Skeletal muscle satellite cell (primary cell): ENCODE measurements around the gene DUSP16.

ENCODE experiments used
- H3K27me3 ChIP-seq: 2 replicates; pipeline ENCODE4 v1.7.0; 2013; ENCODE audit warnings: low read length; ENCODE audit not compliant: control insufficient read depth, insufficient read depth
- H3K36me3 ChIP-seq: 2 replicates; pipeline ENCODE4 v1.7.0; 2013; ENCODE audit warnings: mild to moderate bottlenecking, control low read depth, low read length; ENCODE audit not compliant: insufficient read depth
- H3K4me1 ChIP-seq: 2 replicates; pipeline ENCODE4 v1.7.0; 2013; ENCODE audit warnings: low read length; ENCODE audit not compliant: control insufficient read depth, insufficient read depth
- H3K4me2 ChIP-seq: 2 replicates; pipeline ENCODE4 v1.7.0; 2013; ENCODE audit warnings: mild to moderate bottlenecking, low read length
- H3K4me3 ChIP-seq: 2 replicates; pipeline ENCODE4 v1.7.0; 2013; ENCODE audit warnings: low read length
- H3K9ac ChIP-seq: 2 replicates; pipeline ENCODE4 v1.7.0; 2013; ENCODE audit warnings: mild to moderate bottlenecking, low read depth, low read length, moderate library complexity
- H3K9me3 ChIP-seq: replicated peaks from 2 replicates; pipeline ENCODE4 v1.7.0; 2013; ENCODE audit warnings: mild to moderate bottlenecking, control low read depth, low read length

Gene DUSP16

DNA sequence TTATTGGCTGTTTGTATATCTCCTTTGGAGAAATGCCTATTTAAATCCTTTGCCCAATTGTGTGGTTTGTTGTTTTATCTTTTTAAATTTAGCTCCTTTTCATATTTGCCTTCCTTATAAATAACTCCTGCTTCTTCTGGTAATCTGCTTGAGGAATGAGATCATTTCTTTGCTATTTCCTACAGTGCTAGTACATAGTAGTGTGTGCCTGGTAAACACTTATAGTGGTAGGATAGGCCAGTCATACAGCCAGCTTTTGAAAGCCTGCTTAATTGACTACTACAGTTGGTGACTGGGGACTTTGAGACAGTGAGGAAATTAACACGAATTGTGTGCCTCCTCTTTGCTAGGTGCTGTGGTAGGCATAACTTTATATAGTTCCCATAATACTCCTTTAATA lies 137.0 kb downstream of the DUSP16 start:
- H3K9me3 ChIP-seq = no peaks in the 10 kb centered on the region

DNA sequence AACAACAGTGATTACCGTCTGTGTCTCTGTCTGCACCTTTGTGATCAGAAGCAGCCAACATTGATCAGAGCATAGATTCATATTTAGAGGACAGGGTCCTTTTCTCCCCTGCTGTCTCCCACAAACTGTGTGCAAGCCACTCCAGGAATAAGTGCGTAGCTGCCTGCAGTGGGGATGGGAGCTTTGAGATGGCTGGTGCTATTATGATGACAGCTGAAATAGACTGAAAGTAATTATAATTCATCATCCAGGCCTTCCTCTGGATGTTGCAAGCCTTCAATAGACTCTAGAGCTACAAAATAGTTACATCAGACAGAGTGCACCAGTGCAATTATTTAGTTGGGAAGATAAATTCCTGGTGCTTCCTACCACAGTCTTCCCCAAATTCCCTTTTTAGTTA lies 137.7 kb downstream of the DUSP16 start:
- H3K27me3 ChIP-seq = no peaks in the 10 kb centered on the region
- no peak overlapping the region for H3K4me2 ChIP-seq
- H3K9me3 ChIP-seq = no peaks in the 10 kb centered on the region

More for the DNA sequence above, 137.0 kb downstream of the DUSP16 start:
- no peak overlapping the region for H3K4me2 ChIP-seq
- no peaks in the 10 kb centered on the region for H3K36me3 ChIP-seq
- H3K4me3 ChIP-seq = no peak overlapping the region
- H3K4me1 ChIP-seq = no peaks in the 10 kb centered on the region
- no peaks in the 10 kb centered on the region for H3K27me3 ChIP-seq
- no peak overlapping the region for H3K9ac ChIP-seq

More for the DNA sequence above, 137.7 kb downstream of the DUSP16 start:
- H3K4me3 ChIP-seq = no peak overlapping the region
- H3K9ac ChIP-seq = no peak overlapping the region
- H3K4me1 ChIP-seq = no peaks in the 10 kb centered on the region
- no peaks in the 10 kb centered on the region for H3K36me3 ChIP-seq
